SU-DHL-6 (cell line): ENCODE measurements around the gene TBC1D22A.

Experiments
- H2AFZ ChIP-seq: fragments of 200-600 bp; sonication (generic); 2 replicates; pipeline ENCODE4 v1.6.1; 2014; ENCODE audit warnings: low read depth, mild to moderate bottlenecking, moderate library complexity, mixed read lengths, antibody characterized with exemption, low read length; ENCODE audit not compliant: severe bottlenecking
- H3F3A ChIP-seq: fragments of 200-600 bp; shearing (Covaris generic); 2 replicates; pipeline ENCODE4 v1.6.0; 2016; ENCODE audit warnings: antibody characterized with exemption, mild to moderate bottlenecking; ENCODE audit not compliant: insufficient read depth
- H3K27ac ChIP-seq: fragments of 200-600 bp; sonication (generic); 2 replicates; pipeline ENCODE4 v1.5.1; 2016; ENCODE audit warnings: low read depth, mild to moderate bottlenecking, low read length, moderate library complexity, mixed read lengths
- H3K27me3 ChIP-seq: fragments of 200-600 bp; sonication (generic), shearing (Covaris generic); 2 replicates; pipeline ENCODE4 v1.6.0; 2014; ENCODE audit warnings: mild to moderate bottlenecking, low read length
- H3K36me3 ChIP-seq: fragments of 200-600 bp; sonication (generic); 2 replicates; pipeline ENCODE4 v1.6.1; 2014; ENCODE audit warnings: mild to moderate bottlenecking, low read length, mixed read lengths
- H3K4me2 ChIP-seq: fragments of 300-600, 200-600 bp; shearing (Covaris generic), sonication (generic); 2 replicates; pipeline ENCODE4 v1.6.0; 2014; ENCODE audit warnings: low read length, low read depth, mild to moderate bottlenecking; ENCODE audit not compliant: poor library complexity, severe bottlenecking
- H3K4me3 ChIP-seq: fragments of 200-600 bp; sonication (generic); 2 replicates; pipeline ENCODE4 v1.5.1; 2014; ENCODE audit warnings: antibody characterized with exemption, low read length, mild to moderate bottlenecking, mixed read lengths; ENCODE audit not compliant: insufficient read depth, poor library complexity, severe bottlenecking
- H3K79me2 ChIP-seq: fragments of 200-600 bp; sonication (generic); 2 replicates; pipeline ENCODE4 v1.6.1; 2014; ENCODE audit warnings: mild to moderate bottlenecking, low read length, moderate library complexity; ENCODE audit not compliant: insufficient read depth
- H3K9ac ChIP-seq: fragments of 200-600 bp; sonication (generic); 2 replicates; pipeline ENCODE4 v1.7.0; 2014; ENCODE audit warnings: mild to moderate bottlenecking, low read length
- H3K9me2 ChIP-seq: fragments of 200-600 bp; sonication (generic); replicated peaks from 2 replicates; pipeline ENCODE4 v1.6.1; 2014; ENCODE audit warnings: low read length; ENCODE audit not compliant: insufficient read depth
- H3K9me3 ChIP-seq: fragments of 200-600 bp; sonication (generic); 2 replicates; pipeline ENCODE4 v1.6.1; 2014; ENCODE audit warnings: low read length, mixed read lengths; ENCODE audit not compliant: insufficient read depth
- H4K20me1 ChIP-seq: fragments of 200-600 bp; sonication (generic); 2 replicates; pipeline ENCODE4 v1.6.1; 2014; ENCODE audit warnings: low read depth, mild to moderate bottlenecking, antibody characterized with exemption, low read length, moderate library complexity, mixed read lengths
- CTCF ChIP-seq: fragments of 200-600 bp; sonication (generic); IDR thresholded peaks from one replicate; pipeline ENCODE4 v1.5.1; 2017; ENCODE audit warnings: antibody characterized with exemption, mild to moderate bottlenecking, low read length, moderate library complexity; ENCODE audit not compliant: insufficient read depth, poor library complexity, severe bottlenecking
- EZH2phosphoT487 ChIP-seq: fragments of 200-600 bp; sonication (generic), shearing (Covaris generic); conservative IDR thresholded peaks from 2 replicates; pipeline ENCODE4 v1.6.1; 2018; ENCODE audit warnings: mild to moderate bottlenecking, antibody characterized with exemption, low read length, moderate library complexity, mixed read lengths

The TBC1D22A gene

GRCh38 chr22:46750530-46750800, 12.0 kb upstream of the TBC1D22A start:
- Histone ChIP-seq H3K4me2 (no peak overlapping the region), H3K27me3 (no peaks in the 10 kb centered on the region), H3K9me2 (no peaks in the 10 kb centered on the region), H3K36me3 (no peaks in the 10 kb centered on the region), H3K9me3 (peaks cover under 1% of the 10 kb centered on the region; the same call in 1 of the 2 replicates), H4K20me1 (no peaks in the 10 kb centered on the region), H3K27ac (no peak overlapping the region), H3K79me2 (no peaks in the 10 kb centered on the region), H3K4me3 (no peak overlapping the region), H2AFZ (no peak overlapping the region), H3K9ac (no peak overlapping the region), H3F3A (no peaks in the 10 kb centered on the region)
- no peak for TF ChIP-seq EZH2phosphoT487
- TF ChIP-seq CTCF: no peak

- Histone ChIP-seq H3K27me3 (no peaks in the 10 kb centered on the region), H3K9ac (no peak overlapping the region), H3K27ac (no peak overlapping the region), H3K79me2 (no peaks in the 10 kb centered on the region), H3F3A (no peaks in the 10 kb centered on the region), H3K4me3 (no peak overlapping the region), H2AFZ (no peak overlapping the region), H3K4me2 (no peak overlapping the region), H4K20me1 (no peaks in the 10 kb centered on the region), H3K9me2 (no peaks in the 10 kb centered on the region), H3K9me3 (peaks cover 5% of the 10 kb centered on the region; the same call in 1 of the 2 replicates), H3K36me3 (no peaks in the 10 kb centered on the region)
- TF ChIP-seq EZH2phosphoT487: no peak
These were observed 11.5 kb upstream of the TBC1D22A start for GRCh38 chr22:46750863-46751443.

- Histone ChIP-seq H3K27me3 (no peaks in the 10 kb centered on the region), H3K9me2 (no peaks in the 10 kb centered on the region), H3K36me3 (no peaks in the 10 kb centered on the region), H3K4me3 (no peak overlapping the region), H3K9me3 (peaks cover 13% of the 10 kb centered on the region; the same call in 1 of the 2 replicates), H3K79me2 (no peaks in the 10 kb centered on the region), H3K27ac (no peak overlapping the region), H4K20me1 (no peaks in the 10 kb centered on the region), H2AFZ (no peak overlapping the region), H3F3A (no peaks in the 10 kb centered on the region), H3K4me2 (no peak overlapping the region), H3K9ac (no peak overlapping the region)
- TF ChIP-seq CTCF: no peak
- no peak for TF ChIP-seq EZH2phosphoT487
These were observed 10.0 kb upstream of the TBC1D22A start for GRCh38 chr22:46752286-46752987.

- H3K36me3 ChIP-seq: no peaks in the 10 kb centered on the region
- H3K4me3 ChIP-seq: no peak overlapping the region
- H2AFZ ChIP-seq: no peak overlapping the region
- no peak overlapping the region for H3K4me2 ChIP-seq
- no peaks in the 10 kb centered on the region for H3K9me2 ChIP-seq
- peaks cover 13% of the 10 kb centered on the region; the same call in 1 of the 2 replicates for H3K9me3 ChIP-seq
- H3K27me3 ChIP-seq: no peaks in the 10 kb centered on the region
- TF ChIP-seq EZH2phosphoT487 (no peak), CTCF (no peak)
- H3K27ac ChIP-seq: no peak overlapping the region
- H3F3A ChIP-seq: no peaks in the 10 kb centered on the region
- H3K9ac ChIP-seq: no peak overlapping the region
- no peaks in the 10 kb centered on the region for H3K79me2 ChIP-seq
- no peaks in the 10 kb centered on the region for H4K20me1 ChIP-seq
These were observed 9.5 kb upstream of the TBC1D22A start for GRCh38 chr22:46752988-46753310.
